Measurements from ENCODE around the gene ATP1B3.

The ATP1B3 gene

DNA sequence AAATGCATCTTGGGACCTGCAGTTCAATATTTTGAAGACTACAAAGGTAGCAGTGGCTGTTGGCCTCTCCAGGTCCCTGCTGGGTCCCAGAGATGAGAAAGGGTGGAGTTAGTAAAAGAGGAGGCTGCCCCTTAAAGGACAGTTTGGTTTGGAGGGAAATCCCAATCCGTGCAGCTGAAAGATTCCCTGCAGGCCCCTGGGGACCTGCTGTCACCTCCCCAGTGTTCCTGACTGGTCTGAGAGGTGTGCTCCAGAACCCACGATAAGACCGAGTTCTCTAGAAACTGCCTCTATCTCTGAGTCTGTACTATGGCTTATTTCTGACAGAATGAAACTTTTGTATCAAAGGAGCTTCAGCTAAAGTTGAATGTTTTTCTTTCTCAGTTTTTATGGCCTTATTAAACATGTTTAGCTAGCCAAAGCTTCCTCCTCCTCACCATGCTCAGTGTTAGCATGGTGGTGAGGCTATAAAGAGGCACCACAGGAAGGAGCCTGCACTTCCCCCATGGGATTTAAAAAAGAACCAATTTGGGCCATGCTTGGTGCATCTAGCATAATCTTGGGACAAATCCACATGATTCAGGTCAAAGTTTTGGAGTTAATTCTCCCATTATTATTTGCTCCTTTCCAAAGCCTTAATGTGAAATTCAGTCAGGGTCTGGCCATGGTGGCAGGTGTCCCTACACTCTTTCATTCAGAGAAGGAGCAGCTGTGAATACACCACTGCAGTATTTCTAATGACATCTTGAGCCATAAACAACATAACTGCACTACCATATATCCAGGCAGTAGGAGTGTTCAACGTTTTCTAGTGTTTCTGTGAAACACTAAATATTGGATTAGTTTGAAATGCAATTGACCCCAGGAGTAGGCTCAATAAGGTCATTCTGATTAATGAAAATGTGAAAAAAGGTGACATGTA lies 74.4 kb downstream of the ATP1B3 start:
- no peak for DNase-seq (ENCODE audit: low read depth)
- no peak overlapping the region for H3K4me3 ChIP-seq (ENCODE audit: low read depth, low read length)
- TF ChIP-seq CTCF (conservative IDR thresholded peaks at IDR 0.05; ENCODE audit: low read depth, low read length), result no peak

GRCh38 chr3:141952611-141953010 lies 76.2 kb downstream of the ATP1B3 start:
- no peak for DNase-seq (ENCODE audit: low read depth)
- no peak for TF ChIP-seq CTCF (conservative IDR thresholded peaks at IDR 0.05; ENCODE audit: low read depth, low read length)
- H3K4me3 ChIP-seq (ENCODE audit: low read depth, low read length), result no peak overlapping the region

DNA sequence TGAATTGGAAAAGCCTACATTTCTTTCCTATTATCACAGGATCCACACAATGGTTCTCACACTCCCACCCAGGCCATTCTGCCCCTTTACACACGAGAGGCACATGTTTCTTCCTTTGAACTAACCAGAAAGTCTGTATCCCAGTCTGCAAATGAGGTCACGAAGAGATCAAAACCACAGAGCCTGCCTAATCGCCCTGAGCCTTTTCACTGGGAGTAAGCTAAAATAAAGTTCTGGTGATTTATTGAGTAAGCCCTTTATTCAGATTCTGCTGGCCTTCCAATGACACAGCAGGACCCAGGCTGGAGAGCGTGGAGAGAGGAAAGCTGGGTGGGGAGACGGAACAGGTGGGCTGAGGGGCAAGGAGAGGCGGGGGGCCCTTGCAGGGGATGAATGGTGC lies 78.7 kb downstream of the ATP1B3 start:
- no peak overlapping the region for H3K4me3 ChIP-seq (ENCODE audit: low read depth, low read length)
- TF ChIP-seq CTCF (conservative IDR thresholded peaks at IDR 0.05; ENCODE audit: low read depth, low read length), result no peak
- peak; percentile 21 for DNase-seq (ENCODE audit: low read depth)

DNA sequence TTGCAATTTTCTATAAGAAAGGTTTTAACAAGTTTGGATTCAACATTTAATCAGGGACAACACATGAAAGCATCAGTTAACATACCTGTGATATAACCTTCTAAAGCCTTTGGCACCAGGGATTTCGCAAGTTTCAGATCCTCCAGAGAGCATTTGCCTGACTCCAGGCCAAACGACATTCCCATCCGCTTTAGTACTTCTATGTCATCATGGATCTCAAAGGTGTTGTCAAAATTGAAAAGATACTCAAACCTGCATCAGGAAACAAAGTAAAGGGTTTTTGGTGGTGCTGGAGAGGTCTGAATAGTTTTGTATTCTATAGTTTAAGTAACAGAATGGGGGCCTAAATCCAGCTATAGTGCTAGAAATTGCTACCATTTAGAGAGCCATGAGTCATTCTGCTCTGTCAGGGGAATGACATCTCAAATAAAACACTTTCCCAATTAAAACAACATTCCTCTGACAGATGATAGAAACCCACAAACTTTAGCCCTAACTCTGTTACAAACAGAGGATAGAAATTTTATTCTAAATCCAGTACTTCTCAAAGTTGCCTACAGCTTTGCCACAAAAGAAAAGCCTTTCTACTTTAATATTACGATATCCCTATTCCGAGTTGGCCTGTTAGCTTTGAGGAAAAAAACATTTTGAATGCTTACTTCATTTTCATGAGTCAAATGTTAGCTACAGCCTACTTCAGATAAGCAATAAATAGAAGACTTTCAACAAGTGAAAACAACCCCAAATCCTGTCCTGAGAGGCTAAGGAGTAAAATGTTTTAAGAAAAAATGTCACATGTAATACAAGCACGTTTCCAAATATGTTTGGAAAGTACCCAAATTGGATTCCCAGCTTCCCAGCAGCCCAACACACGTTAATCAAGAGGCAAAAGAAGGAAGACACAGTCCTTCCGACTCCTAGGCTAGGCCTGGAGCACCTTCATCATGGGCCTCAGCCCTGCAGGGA lies 83.4 kb downstream of the ATP1B3 start:
- DNase-seq (ENCODE audit: low read depth), result peak; percentile 71
- no peak for TF ChIP-seq CTCF (conservative IDR thresholded peaks at IDR 0.05; ENCODE audit: low read depth, low read length)
- no peak overlapping the region for H3K4me3 ChIP-seq (ENCODE audit: low read depth, low read length)

GRCh38 chr3:141960731-141961130 lies 84.3 kb downstream of the ATP1B3 start:
- no peak overlapping the region for H3K4me3 ChIP-seq (ENCODE audit: low read depth, low read length)
- no peak for TF ChIP-seq CTCF (conservative IDR thresholded peaks at IDR 0.05; ENCODE audit: low read depth, low read length)
- peak; percentile 37 for DNase-seq (ENCODE audit: low read depth)

DNA sequence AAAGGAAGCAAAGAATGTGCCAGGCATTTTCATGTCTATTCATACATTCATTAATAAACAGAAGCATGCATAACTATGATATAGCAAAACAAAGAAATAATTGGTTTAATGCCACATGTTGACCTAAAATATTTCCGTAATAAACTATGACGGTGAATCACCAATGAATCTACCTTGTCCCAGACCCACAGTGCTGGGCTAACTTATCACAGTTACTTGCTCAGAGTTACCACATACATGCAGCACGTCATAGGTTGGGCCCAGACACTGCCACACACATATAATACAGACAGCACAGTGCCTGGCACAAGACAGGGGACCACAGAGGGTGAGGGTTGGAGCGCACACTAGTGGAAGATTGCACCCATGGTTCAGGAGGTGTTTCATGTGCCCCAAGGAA lies 86.9 kb downstream of the ATP1B3 start:
- no peak for DNase-seq (ENCODE audit: low read depth)
- no peak for TF ChIP-seq CTCF (conservative IDR thresholded peaks at IDR 0.05; ENCODE audit: low read depth, low read length)

More for the DNA sequence above, 86.9 kb downstream of the ATP1B3 start:
- no peak overlapping the region for H3K4me3 ChIP-seq (ENCODE audit: low read depth, low read length)
